SK-N-SH (cell line): ENCODE data around the gene EBF4. TPM values are rescaled to one million over a fixed set of nuclear protein-coding genes. Genes with fewer than 3 reads are reported as not detected.

Experiments used
- CTCF ChIA-PET: fragments of 300-600, 350-600 bp; formaldehyde crosslinking; extraction: SDS; loops from one replicate; lab custom pipeline; 2021; lab: Yijun Ruan, JAX
- POLR2A ChIA-PET: fragments of 350-600 bp; sonication (Branson Sonifier 250); formaldehyde crosslinking; extraction: SDS; loops from one replicate; lab custom pipeline; 2020; ENCODE audit warnings: antibody characterized with exemption, inconsistent platforms; lab: Yijun Ruan, JAX
- DNase-seq: peaks from one replicate; pipeline ENCODE4 v3.0.0; 2012
- H2AFZ ChIP-seq: fragments of 200-600 bp; sonication (generic); 2 replicates; pipeline ENCODE4 v1.8.1; 2016; ENCODE audit warnings: antibody characterized with exemption, mild to moderate bottlenecking, low read depth
- H3F3A ChIP-seq: fragments of 200-600 bp; sonication (generic); replicated peaks from 2 replicates; pipeline ENCODE3; 2016; ENCODE audit warnings: antibody characterized with exemption, mild to moderate bottlenecking; ENCODE audit not compliant: insufficient read depth
- H3K27ac ChIP-seq, 2 experiments: fragments of 200-500 bp in 1 of 2; fragments of 200-600 bp in 1 of 2; sonication (Bioruptor generic) in 1 of 2; sonication (generic), shearing (Covaris generic) in 1 of 2; 2 replicates each; pipeline versions ENCODE4 v1.5.1 to v1.6.1; 2014 to 2016; ENCODE audit warnings: low read depth in 2 of 2, inconsistent platforms in 1 of 2, low read length in 1 of 2, mild to moderate bottlenecking in 1 of 2, mixed read lengths in 1 of 2
- H3K27me3 ChIP-seq: fragments of 200-600 bp; sonication (generic), shearing (Covaris generic); 2 replicates; pipeline ENCODE4 v1.6.1; 2016; ENCODE audit warnings: mixed run types; ENCODE audit not compliant: insufficient read depth
- H3K36me3 ChIP-seq, 2 experiments: fragments of 200-500 bp in 1 of 2; fragments of 200-600 bp in 1 of 2; sonication (Bioruptor generic) in 1 of 2; sonication (generic) in 1 of 2; replicated peaks in 1 of 2; 2 replicates each; pipeline versions ENCODE3 to v1.5.1; 2014 to 2016; ENCODE audit warnings: low read length in 1 of 2, mild to moderate bottlenecking in 1 of 2; ENCODE audit not compliant: insufficient read depth in 2 of 2, control insufficient read depth in 1 of 2
- H3K4me1 ChIP-seq, 2 experiments: fragments of 200-500 bp in 1 of 2; fragments of 200-600 bp in 1 of 2; sonication (Bioruptor generic) in 1 of 2; sonication (generic), shearing (Covaris generic) in 1 of 2; 2 replicates each; pipeline versions ENCODE4 v1.5.1 to v1.6.1; 2014 to 2016; ENCODE audit warnings: low read depth in 1 of 2, low read length in 1 of 2, mixed run types in 1 of 2; ENCODE audit not compliant: insufficient read depth in 2 of 2, control insufficient read depth in 1 of 2
- H3K4me2 ChIP-seq: fragments of 200-600 bp; sonication (generic), shearing (Covaris generic); 2 replicates; pipeline ENCODE4 v1.6.1; 2017; ENCODE audit warnings: mixed run types
- H3K4me3 ChIP-seq, 2 experiments: fragments of 200-500 bp in 1 of 2; fragments of 200-600 bp in 1 of 2; sonication (Bioruptor generic) in 1 of 2; sonication (generic), shearing (Covaris generic) in 1 of 2; 2 replicates each; pipeline versions ENCODE4 v1.5.1 to v1.8.1; 2014 to 2016; ENCODE audit warnings: low read depth in 2 of 2, inconsistent platforms in 1 of 2, low read length in 1 of 2, mild to moderate bottlenecking in 1 of 2, mixed read lengths in 1 of 2, moderate library complexity in 1 of 2
- H3K79me2 ChIP-seq: fragments of 200-600 bp; sonication (generic); 2 replicates; pipeline ENCODE4 v1.8.1; 2017; ENCODE audit warnings: mild to moderate bottlenecking; ENCODE audit not compliant: insufficient read depth
- H3K9ac ChIP-seq: fragments of 200-600 bp; sonication (generic); 2 replicates; pipeline ENCODE4 v1.6.1; 2017; ENCODE audit warnings: mixed run types
- H3K9me2 ChIP-seq: fragments of 200-600 bp; sonication (generic); 2 replicates; pipeline ENCODE4 v1.6.1; 2017; ENCODE audit warnings: mixed run types
- H3K9me3 ChIP-seq: fragments of 200-600 bp; sonication (generic); 2 replicates; pipeline ENCODE4 v1.6.1; 2017; ENCODE audit warnings: mixed run types, mild to moderate bottlenecking, moderate library complexity
- H4K20me1 ChIP-seq: fragments of 200-600 bp; sonication (generic); 2 replicates; pipeline ENCODE4 v1.6.1; 2017; ENCODE audit warnings: mild to moderate bottlenecking, mixed run types; ENCODE audit not compliant: insufficient read depth
- CTCF ChIP-seq: fragments of 200-600 bp; sonication (generic); IDR thresholded peaks from 2 replicates; pipeline ENCODE4 v1.6.1; 2017; ENCODE audit warnings: antibody characterized with exemption, mild to moderate bottlenecking, moderate library complexity
- ELF1 ChIP-seq: IDR thresholded peaks from 2 replicates; pipeline ENCODE4 v1.4.0; 2012
- EZH2phosphoT487 ChIP-seq: fragments of 200-600 bp; sonication (generic); IDR thresholded peaks from 2 replicates; pipeline ENCODE4 v1.6.1; 2017; ENCODE audit warnings: low read depth, mixed run types, mild to moderate bottlenecking, antibody characterized with exemption, moderate library complexity, borderline replicate concordance
- GABPA ChIP-seq: IDR thresholded peaks from 2 replicates; pipeline ENCODE4 v1.4.0; 2012; ENCODE audit warnings: low read depth, mild to moderate bottlenecking
- JUND ChIP-seq: IDR thresholded peaks from 2 replicates; pipeline ENCODE4 v1.4.0; 2012
- MEF2A ChIP-seq: IDR thresholded peaks from 2 replicates; pipeline ENCODE4 v1.4.0; 2012; ENCODE audit warnings: low read depth, borderline replicate concordance
- NFIC ChIP-seq: IDR thresholded peaks from 2 replicates; pipeline ENCODE4 v1.4.0; 2012; ENCODE audit warnings: borderline replicate concordance
- POLR2AphosphoS5 ChIP-seq: IDR thresholded peaks from 2 replicates; pipeline ENCODE4 v1.6.1; 2012; ENCODE audit warnings: low read depth, low read length
- RFX5 ChIP-seq: IDR thresholded peaks from 2 replicates; pipeline ENCODE4 v1.6.1; 2012; ENCODE audit warnings: mild to moderate bottlenecking, improper control_type of control experiment, low read length
- RXRA ChIP-seq: IDR thresholded peaks from 2 replicates; pipeline ENCODE4 v1.4.0; 2012; ENCODE audit warnings: low read depth, mild to moderate bottlenecking, borderline replicate concordance
- SMC3 ChIP-seq: IDR thresholded peaks from 2 replicates; pipeline ENCODE4 v1.6.1; 2012; ENCODE audit warnings: low read depth, low read length, improper control_type of control experiment
- TCF12 ChIP-seq: IDR thresholded peaks from 2 replicates; pipeline ENCODE4 v1.4.0; 2012
- YY1 ChIP-seq: IDR thresholded peaks from 2 replicates; pipeline ENCODE4 v1.4.0; 2012; ENCODE audit warnings: low read depth, mild to moderate bottlenecking
- WGBS: methylation state at CpG from one replicate; pipeline ENCODE4 v1.1.6; 2017; ENCODE audit warnings: low lambda C conversion rate; 5-methylcytosine and 5-hydroxymethylcytosine counted together
- polyA plus RNA-seq, 3 experiments: library from polyadenylated mRNA; depleted of rRNA; stranded (reverse); fragments of >200 nt; gene quantifications; 2 replicates each; pipeline ENCODE4 v1.2.3, GENCODE V29; 2012
- TF ChIP-seq, protein P1 (sequence below): IDR thresholded peaks from 2 replicates; pipeline ENCODE4; 2012
- TF ChIP-seq, protein P2 (sequence below): fragments of 150-350 bp; IDR thresholded peaks from 2 replicates; pipeline ENCODE4 v1.6.1; 2017; ENCODE audit warnings: antibody characterized with exemption, low read length, low read depth, borderline replicate concordance

Gene EBF4
- polyA plus RNA-seq, 1 of the 3 experiments (the other 2 are of a cell fraction), result 20.6 TPM

- TF ChIP-seq YY1 (no peak), TCF12 (no peak), EZH2phosphoT487 (no peak), JUND (no peak), NFIC (no peak), MEF2A (no peak), GABPA (no peak), RFX5 (no peak), RXRA (no peak)
- TF ChIP-seq, protein P1, sequence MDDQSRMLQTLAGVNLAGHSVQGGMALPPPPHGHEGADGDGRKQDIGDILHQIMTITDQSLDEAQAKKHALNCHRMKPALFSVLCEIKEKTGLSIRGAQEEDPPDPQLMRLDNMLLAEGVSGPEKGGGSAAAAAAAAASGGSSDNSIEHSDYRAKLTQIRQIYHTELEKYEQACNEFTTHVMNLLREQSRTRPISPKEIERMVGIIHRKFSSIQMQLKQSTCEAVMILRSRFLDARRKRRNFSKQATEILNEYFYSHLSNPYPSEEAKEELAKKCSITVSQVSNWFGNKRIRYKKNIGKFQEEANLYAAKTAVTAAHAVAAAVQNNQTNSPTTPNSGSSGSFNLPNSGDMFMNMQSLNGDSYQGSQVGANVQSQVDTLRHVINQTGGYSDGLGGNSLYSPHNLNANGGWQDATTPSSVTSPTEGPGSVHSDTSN, result no peak
- Histone ChIP-seq H3K9me2 (no peaks in the 10 kb centered on the region), H3K9me3 (no peaks in the 10 kb centered on the region), H3K4me2 (no peak overlapping the region), H3K4me1 (no peaks in the 10 kb centered on the region), H2AFZ (no peak overlapping the region), H3F3A (no peaks in the 10 kb centered on the region), H3K27me3 (no peaks in the 10 kb centered on the region), H3K4me3 (no peak overlapping the region), H3K27ac (no peak overlapping the region), H3K9ac (no peak overlapping the region), H4K20me1 (no peaks in the 10 kb centered on the region), H3K79me2 (no peaks in the 10 kb centered on the region), H3K36me3 (no peaks in the 10 kb centered on the region)
- 94% methylated on average over 2 of the region's 4 CpGs for WGBS
- ChIA-PET CTCF (interaction anchor here (0.7 to 2.8 kb wide), 3 partner anchors 14 to 74 kb away, joined by 3 to 8 read pairs (median 3); no protein-coding TSS in a partner anchor), POLR2A (no interaction called here)
- no peak for DNase-seq
These were observed 69.3 kb downstream of the EBF4 start for GRCh38 chr20:2761885-2762284.

DNA sequence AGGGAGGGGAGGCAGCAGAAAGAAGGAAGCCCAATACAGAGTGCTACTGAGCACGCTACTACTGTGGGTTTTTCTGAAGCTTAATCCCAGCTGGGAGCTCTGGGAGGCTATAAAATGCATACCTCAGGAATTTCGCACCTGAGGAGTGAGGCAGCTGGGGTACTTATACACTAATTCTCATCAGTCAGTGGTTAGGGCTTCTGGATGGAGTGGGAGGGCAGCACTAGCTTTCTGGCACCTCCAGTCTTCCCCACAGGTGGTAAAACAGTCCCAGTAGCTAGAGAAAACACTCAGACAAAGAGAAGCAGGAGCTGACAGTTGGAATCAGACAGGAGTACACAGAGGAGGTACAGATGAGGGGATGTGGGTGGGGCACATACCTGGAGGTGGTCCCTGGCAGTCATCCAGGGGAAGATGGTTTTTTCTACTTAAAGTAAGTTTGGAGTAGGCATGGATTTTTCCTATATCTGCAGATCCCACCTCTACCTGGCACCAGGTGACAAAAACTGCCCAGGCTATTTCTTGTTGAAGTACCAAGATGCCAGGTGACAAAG, 70.1 kb downstream of the EBF4 start:
- Histone ChIP-seq H3K9me2 (no peaks in the 10 kb centered on the region), H2AFZ (no peak overlapping the region), H3K79me2 (no peaks in the 10 kb centered on the region), H3K9me3 (no peaks in the 10 kb centered on the region), H3K36me3 (no peaks in the 10 kb centered on the region), H3K27me3 (no peaks in the 10 kb centered on the region), H3K4me1 (no peaks in the 10 kb centered on the region), H4K20me1 (no peaks in the 10 kb centered on the region), H3K4me2 (no peak overlapping the region), H3K27ac (no peak overlapping the region), H3K9ac (no peak overlapping the region), H3F3A (no peaks in the 10 kb centered on the region), H3K4me3 (no peak overlapping the region)
- TF ChIP-seq, protein P2, sequence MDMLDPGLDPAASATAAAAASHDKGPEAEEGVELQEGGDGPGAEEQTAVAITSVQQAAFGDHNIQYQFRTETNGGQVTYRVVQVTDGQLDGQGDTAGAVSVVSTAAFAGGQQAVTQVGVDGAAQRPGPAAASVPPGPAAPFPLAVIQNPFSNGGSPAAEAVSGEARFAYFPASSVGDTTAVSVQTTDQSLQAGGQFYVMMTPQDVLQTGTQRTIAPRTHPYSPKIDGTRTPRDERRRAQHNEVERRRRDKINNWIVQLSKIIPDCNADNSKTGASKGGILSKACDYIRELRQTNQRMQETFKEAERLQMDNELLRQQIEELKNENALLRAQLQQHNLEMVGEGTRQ, result no peak
- no peak for TF ChIP-seq SMC3
- TF ChIP-seq POLR2AphosphoS5, result no peak
- TF ChIP-seq CTCF, result no peak
- no peak for TF ChIP-seq RFX5
- TF ChIP-seq ELF1, result no peak
- CTCF ChIA-PET, result interaction anchor here (1.1 to 2.8 kb wide), 4 partner anchors 27 to 89 kb away, joined by 3 to 8 read pairs (median 4); no protein-coding TSS in a partner anchor
- POLR2A ChIA-PET, result no interaction called here
- 83% methylated on average over 1 of the region's 2 CpGs for WGBS
- DNase-seq, result no peak
